ENCODE measurements around the gene SFXN3.

Gene SFXN3

GRCh38 chr10:101031128-101031795, at the start of gene SFXN3, which contains the start of gene PDZD7:
SFXN3 (plus strand) TSS chr10:101031234; CDS start chr10:101034695, 3,461 bp downstream.
PDZD7 (minus strand) TSS chr10:101031129; CDS start chr10:101030219, 910 bp downstream.
- peak; percentile 97 for DNase-seq

- DNase-seq = no peak
Observed at GRCh38 chr10:100982916-100983830, 47.9 kb upstream of the SFXN3 start.

- no peak for DNase-seq
Observed at GRCh38 chr10:100983868-100984671, 47.0 kb upstream of the SFXN3 start.

GRCh38 chr10:100984672-100985177, 46.3 kb upstream of the SFXN3 start:
- no peak for DNase-seq

DNA sequence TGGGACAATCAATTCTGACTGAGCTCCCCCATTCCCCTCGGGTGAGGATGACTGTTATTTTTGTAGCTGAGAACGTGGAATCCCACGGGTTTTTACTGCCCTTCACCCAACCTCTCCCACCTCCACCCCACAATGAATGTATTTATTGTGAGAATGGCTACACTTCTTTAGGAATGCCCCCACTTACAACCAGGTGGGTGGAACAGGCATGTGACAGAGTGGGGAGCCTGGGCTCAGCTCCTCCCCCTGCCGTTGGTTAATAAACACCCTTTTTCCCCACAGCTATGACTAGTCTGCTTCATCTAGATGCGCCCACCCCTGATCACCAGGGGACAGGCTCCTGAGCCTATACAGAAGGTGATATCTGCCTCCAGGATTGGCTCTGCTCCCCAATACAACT, 45.7 kb upstream of the SFXN3 start:
- DNase-seq = no peak

- no peak for DNase-seq
Observed at GRCh38 chr10:100986623-100986951, 44.4 kb upstream of the SFXN3 start.

DNA sequence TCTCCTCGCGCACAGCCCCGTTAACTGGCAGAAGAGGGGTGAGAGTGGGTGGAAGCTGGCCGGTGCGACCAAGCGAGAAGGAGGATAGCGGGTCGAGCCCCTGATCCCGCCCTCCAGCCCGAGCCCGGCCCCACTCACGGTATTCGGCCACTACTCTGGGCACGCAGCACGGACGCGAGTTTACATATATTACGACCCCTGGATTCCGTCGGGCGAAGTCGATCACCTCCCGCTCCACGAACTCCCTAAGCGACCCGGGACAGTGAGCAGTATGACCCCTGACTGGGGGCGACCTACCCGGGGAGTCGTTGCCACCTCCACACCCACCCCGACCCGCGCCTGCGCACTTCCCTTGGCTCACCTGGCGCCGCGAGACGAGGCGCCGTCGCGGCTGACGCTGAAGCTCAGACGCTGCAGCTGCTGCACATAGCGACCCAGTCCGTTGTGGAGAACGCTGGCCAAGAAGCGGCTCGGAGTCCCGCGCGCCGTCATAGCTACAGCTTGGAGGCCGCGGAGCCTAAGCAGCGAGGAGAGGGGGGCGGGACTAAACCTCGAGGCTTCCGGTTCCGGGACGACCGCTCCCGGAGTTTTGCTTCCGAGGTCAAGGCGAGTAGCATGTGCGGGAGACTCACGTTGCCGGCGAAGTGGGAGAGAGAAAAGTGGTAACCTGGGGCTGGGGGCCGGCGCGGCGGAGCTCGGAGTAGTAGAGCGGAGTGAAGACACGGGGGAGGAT, 43.9 kb upstream of the SFXN3 start, which contains the start of the genes MRPL43 and TWNK:
Gene MRPL43, minus strand, starts transcription at position 546 of the 733 bp plus-strand sequence. Its CDS starts 54 bp downstream, at position 492.
Gene TWNK, plus strand, starts transcription at position 592 of the 733 bp plus-strand sequence. CDS start 668 bp downstream, outside the sequence.
- peak; percentile 87 for DNase-seq

- DNase-seq = no peak
Observed at GRCh38 chr10:100987685-100988049, 43.4 kb upstream of the SFXN3 start.

DNA sequence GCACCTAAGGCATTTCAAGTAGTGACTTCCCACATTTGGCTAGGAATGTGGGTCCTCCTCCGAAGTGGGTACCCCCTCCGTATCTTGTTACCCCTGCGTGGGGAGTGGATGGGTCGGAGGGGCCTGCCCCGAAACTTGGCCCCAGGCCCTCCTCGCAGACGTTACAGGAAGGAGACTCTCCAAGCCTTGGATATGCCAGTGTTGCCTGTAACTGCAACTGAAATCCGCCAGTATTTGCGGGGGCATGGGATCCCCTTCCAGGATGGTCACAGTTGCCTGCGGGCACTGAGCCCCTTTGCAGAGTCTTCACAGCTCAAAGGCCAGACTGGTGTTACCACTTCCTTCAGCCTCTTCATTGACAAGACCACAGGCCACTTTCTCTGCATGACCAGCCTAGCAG, 42.9 kb upstream of the SFXN3 start:
- DNase-seq = no peak

- no peak for DNase-seq
Observed at GRCh38 chr10:100989088-100989487, 41.9 kb upstream of the SFXN3 start.

DNA sequence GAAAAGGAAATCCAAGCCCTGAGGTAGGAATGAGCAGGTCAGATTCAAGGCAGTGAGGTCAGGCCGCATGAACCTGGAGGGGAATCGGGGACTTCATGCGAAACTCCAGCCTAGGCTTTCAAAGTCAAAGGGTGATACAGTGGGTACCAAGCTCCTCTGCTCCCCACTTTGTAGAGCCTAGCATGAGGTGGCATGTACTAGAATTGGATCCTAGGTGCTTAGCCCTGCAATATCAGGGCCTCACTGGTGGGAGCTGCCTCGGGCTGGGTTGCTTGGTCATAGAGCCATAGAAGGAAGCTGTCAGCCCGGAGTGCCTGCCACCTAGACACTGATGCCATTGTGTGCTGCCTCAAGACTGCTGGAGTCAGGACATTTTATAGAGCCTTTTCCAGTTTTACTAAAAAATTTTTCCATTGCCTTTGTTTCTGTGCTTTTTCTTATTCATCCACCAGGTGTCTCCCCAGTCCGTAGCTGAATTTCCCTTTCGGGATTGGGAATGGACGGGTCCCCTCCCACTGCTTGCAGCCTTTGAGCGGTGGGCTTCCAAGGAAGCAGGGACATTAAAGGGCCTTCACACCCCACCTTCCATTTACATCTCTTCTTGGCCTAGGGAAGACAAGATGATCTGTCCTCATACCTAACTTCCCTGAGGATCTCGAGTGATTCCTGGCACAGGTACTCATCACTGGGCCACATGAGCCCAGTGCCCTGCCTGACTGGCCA, 36.9 kb upstream of the SFXN3 start:
- peak; percentile 23 for DNase-seq

DNA sequence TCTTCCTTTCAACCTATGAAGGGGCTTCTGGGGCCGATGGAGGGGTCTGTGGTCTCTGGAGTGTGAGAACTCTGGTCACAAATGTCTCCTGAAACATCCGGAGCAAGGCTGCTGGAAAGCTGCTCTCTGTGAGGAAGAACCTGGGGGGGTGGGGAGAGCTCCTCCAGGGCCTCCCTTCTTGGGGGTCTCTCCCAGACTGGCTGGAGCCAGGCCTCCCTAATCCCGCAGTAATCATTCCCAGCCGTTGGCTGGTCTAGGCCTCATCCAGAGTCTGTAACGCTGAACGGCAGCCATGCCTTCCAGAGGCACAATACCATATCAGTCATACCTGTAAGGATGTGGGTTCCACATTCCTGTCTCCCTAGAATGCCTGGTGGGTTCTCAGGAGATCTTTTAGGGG, 35.9 kb upstream of the SFXN3 start:
- no peak for DNase-seq

DNA sequence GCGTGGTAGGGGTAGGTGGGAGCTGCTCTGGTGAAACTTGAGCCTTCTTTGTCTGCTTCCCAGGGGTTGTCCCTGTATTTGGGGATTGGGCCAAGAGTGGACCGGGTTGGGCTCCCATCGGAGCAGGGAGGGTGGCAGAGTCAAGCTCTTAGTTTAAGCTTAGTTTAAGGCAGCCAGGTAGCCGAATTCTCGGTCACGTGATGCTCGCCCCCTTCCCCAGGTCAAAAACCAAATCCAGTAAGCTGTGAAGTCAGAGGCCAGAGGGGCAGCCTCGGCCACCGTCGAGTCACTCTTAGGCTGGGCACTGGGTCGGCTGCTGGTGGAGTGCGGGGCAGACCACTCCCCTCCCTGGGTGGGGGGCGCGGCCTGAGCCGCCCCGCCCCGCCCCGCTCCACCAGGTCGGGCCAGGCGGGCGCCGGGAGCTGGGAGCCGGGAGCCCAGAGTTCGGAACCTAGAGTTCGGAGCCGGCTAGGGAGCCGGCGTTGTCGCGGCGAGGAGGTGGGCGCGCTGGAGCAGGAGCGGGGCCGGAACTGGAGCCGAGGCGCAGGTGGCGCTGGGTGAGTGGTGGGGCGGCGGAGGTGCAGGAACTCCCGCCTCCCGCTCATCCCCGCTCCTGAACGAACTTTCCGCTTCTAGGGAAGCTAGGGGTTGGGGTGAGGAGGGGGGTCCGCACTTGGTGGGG, 34.2 kb upstream of the SFXN3 start:
- DNase-seq = peak; percentile 18

DNA sequence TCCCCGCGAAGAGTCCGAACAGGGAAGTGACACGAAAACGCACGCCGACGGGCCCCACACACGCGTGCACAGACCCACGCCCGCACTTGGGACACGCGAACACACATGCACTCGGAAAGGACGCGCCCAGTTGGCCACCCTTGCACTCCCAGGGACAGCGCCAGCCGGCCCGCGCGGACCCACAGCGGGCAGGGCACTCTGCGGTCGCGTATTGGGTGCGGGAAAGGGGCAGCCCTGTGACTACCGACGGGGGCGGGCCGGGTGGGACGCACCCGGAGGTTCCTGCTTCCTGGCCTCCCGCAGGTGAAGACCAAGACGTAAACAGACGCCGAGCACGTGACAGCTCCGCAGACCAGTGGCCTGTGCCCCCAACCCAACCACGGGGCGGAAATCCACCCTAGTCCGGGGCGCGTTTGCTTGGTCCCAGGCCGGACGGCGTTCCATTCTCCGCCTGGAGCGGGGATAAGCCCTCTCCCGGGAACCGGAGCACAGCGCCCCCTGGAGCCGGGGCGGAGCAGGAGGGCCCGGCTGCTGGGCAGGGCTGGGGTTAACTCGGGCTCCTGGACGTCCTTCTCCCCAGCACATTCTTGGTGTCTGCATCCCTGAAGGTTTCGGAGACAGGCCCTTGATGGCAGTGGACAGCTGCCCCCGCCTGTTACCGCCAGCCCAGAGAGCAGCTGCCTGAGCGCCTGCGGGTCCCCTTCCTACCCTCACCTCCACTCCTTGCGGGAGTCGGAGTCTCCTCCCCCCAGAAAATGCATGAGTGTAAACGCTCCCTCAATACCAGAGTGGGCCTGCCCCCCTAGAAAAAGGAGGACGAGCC, 33.5 kb upstream of the SFXN3 start:
- peak; percentile 91 for DNase-seq

- DNase-seq = peak; percentile 73
Observed at GRCh38 chr10:100998183-100998990, 32.6 kb upstream of the SFXN3 start.

GRCh38 chr10:100998991-100999741, 31.9 kb upstream of the SFXN3 start:
- peak; percentile 84 for DNase-seq

- no peak for DNase-seq
Observed at GRCh38 chr10:100999742-101000126, 31.3 kb upstream of the SFXN3 start, which contains the start of gene LZTS2. LZTS2 (plus strand) TSS chr10:100999808; CDS start chr10:101002539, 2,731 bp downstream.

Measured in suppressor macrophage treated with lipopolysaccharide for 4 hours (primary cell).